OCI-LY3 (cell line): ENCODE data around the gene CA10.

Source experiments
- CTCF ChIP-seq: fragments of 200-600, 300-600 bp; sonication (generic); IDR thresholded peaks from 2 replicates; pipeline ENCODE4 v1.5.1; 2014; ENCODE audit warnings: antibody characterized with exemption, low read length, low read depth
- EZH2phosphoT487 ChIP-seq: fragments of 200-600 bp; shearing (Covaris generic); IDR thresholded peaks from 2 replicates; pipeline ENCODE4 v1.6.1; 2018; ENCODE audit warnings: antibody characterized with exemption, mixed run types, low read depth

- TF ChIP-seq CTCF (no peak), EZH2phosphoT487 (no peak)
These were observed 165.6 kb downstream of the CA10 start for GRCh38 chr17:51992864-51993416.
